SK-N-SH treated with all-trans-retinoic acid at 6 μM for 48 hours (cell line): ENCODE results near the gene ASCL5.

Experiments
- ATAC-seq: fragments of 200-7000 bp; cut with Tn5 transposase; 3 replicates; pipeline ENCODE4 v1.9.1; 2020; ENCODE audit warnings: mild to moderate bottlenecking, moderate library complexity
- BACH2 ChIP-seq: fragments of 250-450 bp; sonication (Bioruptor Pico); IDR thresholded peaks from 2 replicates; pipeline ENCODE4 v1.9.0; 2021; ENCODE audit warnings: mild to moderate bottlenecking, borderline replicate concordance
- CREB5 ChIP-seq: fragments of 250-450 bp; sonication (Bioruptor Pico); IDR thresholded peaks from 2 replicates; pipeline ENCODE4 v1.5.1; 2020; ENCODE audit warnings: low read depth, mild to moderate bottlenecking, moderate library complexity
- CSRNP3 ChIP-seq: fragments of 250-450 bp; sonication (Bioruptor Pico); IDR thresholded peaks from 2 replicates; pipeline ENCODE4 v1.5.1; 2021; ENCODE audit warnings: mild to moderate bottlenecking, moderate library complexity
- ESRRG ChIP-seq: fragments of 250-450 bp; sonication (Bioruptor Pico); IDR thresholded peaks from 2 replicates; pipeline ENCODE4 v1.6.1; 2021; ENCODE audit warnings: mild to moderate bottlenecking
- GLIS3 ChIP-seq: fragments of 250-450 bp; sonication (Bioruptor Pico); IDR thresholded peaks from 2 replicates; pipeline ENCODE4 v1.5.0; 2020; ENCODE audit warnings: mild to moderate bottlenecking, moderate library complexity
- ISL1 ChIP-seq: fragments of 250-450 bp; sonication (Bioruptor Pico); IDR thresholded peaks from 2 replicates; pipeline ENCODE4 v2.1.2; 2022; ENCODE audit warnings: mild to moderate bottlenecking, moderate library complexity
- OSR1 ChIP-seq: fragments of 250-450 bp; sonication (Bioruptor Pico); IDR thresholded peaks from 2 replicates; pipeline ENCODE4 v1.8.0; 2022; ENCODE audit warnings: moderate library complexity, mild to moderate bottlenecking, inconsistent platforms
- PATZ1 ChIP-seq: fragments of 250-450 bp; sonication (Bioruptor Pico); IDR thresholded peaks from 2 replicates; pipeline ENCODE4 v1.8.0; 2020; ENCODE audit warnings: mild to moderate bottlenecking, moderate library complexity, borderline replicate concordance
- POU6F1 ChIP-seq: fragments of 250-450 bp; sonication (Bioruptor Pico); IDR thresholded peaks from 2 replicates; pipeline ENCODE4 v1.8.0; 2021; ENCODE audit warnings: low read depth, mild to moderate bottlenecking, moderate library complexity, borderline replicate concordance
- PPARA ChIP-seq: fragments of 250-450 bp; sonication (Bioruptor Pico); IDR thresholded peaks from 2 replicates; pipeline ENCODE4 v1.5.0; 2020; ENCODE audit warnings: mild to moderate bottlenecking, borderline replicate concordance
- RARB ChIP-seq: fragments of 250-450 bp; sonication (Bioruptor Pico); IDR thresholded peaks from 2 replicates; pipeline ENCODE4 v1.8.0; 2021; ENCODE audit warnings: mild to moderate bottlenecking, moderate library complexity
- SNAI2 ChIP-seq: fragments of 250-450 bp; sonication (Bioruptor Pico); IDR thresholded peaks from 2 replicates; pipeline ENCODE4 v1.5.0; 2020; ENCODE audit warnings: mild to moderate bottlenecking, moderate library complexity
- TCF4 ChIP-seq: fragments of 250-450 bp; sonication (Bioruptor Pico); IDR thresholded peaks from 2 replicates; pipeline ENCODE4 v1.8.0; 2021; ENCODE audit warnings: mild to moderate bottlenecking, moderate library complexity, borderline replicate concordance
- TOX ChIP-seq: fragments of 250-450 bp; sonication (Bioruptor Pico); IDR thresholded peaks from 2 replicates; pipeline ENCODE4 v1.8.0; 2021; ENCODE audit warnings: mild to moderate bottlenecking, moderate library complexity, borderline replicate concordance
- TSHZ2 ChIP-seq: fragments of 250-450 bp; sonication (Bioruptor Pico); IDR thresholded peaks from 2 replicates; pipeline ENCODE4 v1.5.0; 2020; ENCODE audit warnings: mild to moderate bottlenecking, moderate library complexity
- ZC3H10 ChIP-seq: fragments of 250-450 bp; sonication (Bioruptor Pico); IDR thresholded peaks from 2 replicates; pipeline ENCODE4 v1.5.1; 2021; ENCODE audit warnings: mild to moderate bottlenecking, moderate library complexity
- ZFP3 ChIP-seq: fragments of 250-450 bp; sonication (Bioruptor Pico); IDR thresholded peaks from 2 replicates; pipeline ENCODE4 v1.5.0; 2020; ENCODE audit warnings: mild to moderate bottlenecking, moderate library complexity
- ZNF565 ChIP-seq: fragments of 450-650 bp; formaldehyde crosslinking; conservative IDR thresholded peaks from 2 replicates; pipeline ENCODE4 v1.5.0; 2020; ENCODE audit warnings: low read depth, mild to moderate bottlenecking, moderate library complexity
- ZNF70 ChIP-seq: fragments of 450-650 bp; formaldehyde crosslinking; IDR thresholded peaks from 2 replicates; pipeline ENCODE4 v1.5.0; 2020; ENCODE audit warnings: mild to moderate bottlenecking, moderate library complexity
- ZNF8 ChIP-seq: fragments of 450-650 bp; formaldehyde crosslinking; IDR thresholded peaks from 2 replicates; pipeline ENCODE4 v1.5.0; 2020; ENCODE audit warnings: mild to moderate bottlenecking, moderate library complexity

Gene ASCL5

GRCh38 chr1:201090541-201090940, 36.4 kb downstream of the ASCL5 start:
- ATAC-seq, result no peak
- TF ChIP-seq POU6F1 (no peak), OSR1 (CRISPR knock-in tag) (no peak), BACH2 (no peak), ZNF70 (CRISPR knock-in tag) (no peak), TSHZ2 (CRISPR knock-in tag) (no peak), ZNF8 (no peak), GLIS3 (CRISPR knock-in tag) (no peak)

GRCh38 chr1:201089596-201089995, 37.4 kb downstream of the ASCL5 start:
- ATAC-seq, result no peak
- no peak for TF ChIP-seq ESRRG (CRISPR knock-in tag)
- no peak for TF ChIP-seq GLIS3 (CRISPR knock-in tag)
- no peak for TF ChIP-seq ZNF70 (CRISPR knock-in tag)
- TF ChIP-seq SNAI2 (CRISPR knock-in tag), result no peak
- TF ChIP-seq CREB5 (CRISPR knock-in tag), result no peak
- no peak for TF ChIP-seq ZNF8
- TF ChIP-seq ZC3H10 (CRISPR knock-in tag), result no peak
- no peak for TF ChIP-seq BACH2
- TF ChIP-seq TCF4, result no peak
- no peak for TF ChIP-seq ZNF565 (CRISPR knock-in tag)
- TF ChIP-seq PPARA (CRISPR knock-in tag), result no peak
- TF ChIP-seq OSR1 (CRISPR knock-in tag), result no peak
- TF ChIP-seq CSRNP3 (CRISPR knock-in tag), result no peak
- TF ChIP-seq PATZ1 (CRISPR knock-in tag), result no peak
- TF ChIP-seq TOX, result no peak
- no peak for TF ChIP-seq ISL1
- no peak for TF ChIP-seq ZFP3
- TF ChIP-seq TSHZ2 (CRISPR knock-in tag), result no peak
- no peak for TF ChIP-seq RARB (CRISPR knock-in tag)
